T-helper 9 cell (primary cell): ENCODE data around the gene PPP2R2C.

Experiments used
- DNase-seq: peaks from one replicate; pipeline ENCODE4 v3.0.0-alpha.2; 2020

Gene PPP2R2C

DNA sequence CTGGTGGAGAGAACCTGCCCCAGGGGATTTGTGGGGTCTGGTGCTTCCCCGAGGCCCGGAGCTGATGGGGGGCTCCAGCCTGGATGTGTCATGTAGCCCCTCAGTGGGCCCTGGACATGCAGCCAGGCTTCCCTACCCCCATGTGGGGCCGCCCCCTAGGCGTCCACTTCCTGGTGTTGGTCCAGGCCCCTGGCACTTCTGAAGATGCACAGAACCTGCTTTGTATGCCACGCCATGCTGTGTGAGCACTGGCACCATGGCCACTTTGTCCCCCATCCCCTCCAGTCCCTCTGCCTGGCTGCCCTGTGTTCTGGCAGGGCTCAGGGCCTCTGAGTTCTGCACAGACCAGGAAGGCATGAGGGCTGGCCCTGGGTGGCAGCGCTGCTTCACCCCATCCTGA, 173.6 kb downstream of the PPP2R2C start:
- DNase-seq: no peak

DNA sequence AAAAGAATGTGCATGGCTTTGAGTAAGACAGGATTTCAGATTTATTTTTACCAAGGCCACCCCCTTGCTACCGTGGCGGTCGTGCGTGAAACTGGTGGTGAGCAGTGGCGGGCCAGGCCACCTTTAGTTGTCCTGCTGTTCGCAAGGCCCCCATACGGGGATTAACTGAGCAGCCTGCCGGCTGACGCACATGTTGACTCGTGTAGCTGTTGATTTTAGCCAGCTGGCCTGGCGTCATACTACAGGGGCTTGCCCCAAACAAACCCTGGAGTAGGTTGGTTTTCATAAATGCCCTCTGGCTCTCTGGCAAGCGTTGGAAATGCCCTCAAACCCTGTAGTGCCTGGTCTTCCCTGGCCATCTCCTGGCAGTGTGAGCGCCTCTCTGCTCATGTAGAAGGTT, 174.4 kb downstream of the PPP2R2C start:
- no peak for DNase-seq

DNA sequence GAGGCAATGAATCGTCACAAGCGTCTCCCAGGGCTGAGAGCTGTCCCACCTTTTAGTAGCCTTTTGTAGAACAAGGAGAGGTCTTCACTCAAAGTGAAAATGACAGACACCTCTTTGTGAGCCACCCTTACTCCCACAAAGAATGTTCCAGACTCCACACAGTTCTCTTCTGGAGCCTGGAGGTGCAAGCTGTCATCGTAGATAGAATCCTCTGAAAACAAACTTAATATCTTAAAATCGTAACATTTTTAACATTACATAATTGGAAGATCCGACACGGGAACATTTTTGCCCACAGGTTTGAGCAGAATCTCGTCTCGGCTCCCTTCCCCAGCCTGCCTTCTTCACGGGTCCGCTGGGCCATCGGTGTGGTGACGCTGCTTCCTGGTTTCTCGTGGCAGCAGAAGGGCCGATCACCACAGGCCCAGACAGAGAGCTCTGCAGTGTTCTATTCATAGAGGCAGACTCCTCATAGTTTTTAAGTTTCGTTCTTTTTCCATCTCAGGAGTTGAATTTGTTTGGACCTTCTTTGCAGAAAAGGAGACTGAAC, 175.1 kb downstream of the PPP2R2C start:
- no peak for DNase-seq

DNA sequence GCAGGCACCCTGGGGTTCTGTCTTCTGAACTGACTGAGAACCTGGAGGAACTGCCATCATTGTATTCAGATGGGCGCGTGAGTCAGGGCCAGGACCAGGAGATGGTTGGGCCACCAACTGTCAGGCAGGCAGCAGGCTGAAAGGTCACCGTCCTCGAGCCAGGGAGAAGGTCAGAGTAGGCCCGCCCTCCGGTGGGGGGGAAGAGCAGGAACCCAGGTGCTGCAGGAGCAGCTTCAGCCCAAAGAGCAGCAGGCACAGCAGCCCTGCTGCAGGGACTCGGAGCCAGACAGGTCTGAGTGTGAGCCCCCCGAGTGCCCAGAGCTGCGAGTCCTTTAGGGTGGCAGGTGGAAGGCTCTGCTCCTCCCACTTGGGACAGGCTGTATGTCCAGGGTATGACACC, 176.4 kb downstream of the PPP2R2C start:
- no peak for DNase-seq

DNA sequence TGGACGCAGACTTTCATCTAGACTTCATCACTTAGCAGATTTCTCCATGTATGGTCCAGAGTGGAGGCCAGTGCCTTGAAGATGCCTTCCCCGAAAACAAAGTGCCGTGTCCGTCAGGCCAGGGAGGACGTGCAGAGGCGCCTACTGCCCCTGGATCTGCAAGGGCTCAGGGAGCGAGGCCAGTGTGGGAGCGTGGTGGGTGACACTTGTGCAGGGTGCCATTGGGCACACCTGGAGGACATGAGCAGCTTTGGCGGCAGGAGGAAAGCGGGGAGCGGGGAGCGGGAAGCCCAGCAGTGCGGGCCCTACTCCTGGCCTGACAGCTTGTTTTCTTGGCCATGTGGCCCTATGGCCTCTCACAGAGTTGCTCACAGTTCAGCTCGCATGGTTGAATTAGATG, 176.9 kb downstream of the PPP2R2C start:
- no peak for DNase-seq

DNA sequence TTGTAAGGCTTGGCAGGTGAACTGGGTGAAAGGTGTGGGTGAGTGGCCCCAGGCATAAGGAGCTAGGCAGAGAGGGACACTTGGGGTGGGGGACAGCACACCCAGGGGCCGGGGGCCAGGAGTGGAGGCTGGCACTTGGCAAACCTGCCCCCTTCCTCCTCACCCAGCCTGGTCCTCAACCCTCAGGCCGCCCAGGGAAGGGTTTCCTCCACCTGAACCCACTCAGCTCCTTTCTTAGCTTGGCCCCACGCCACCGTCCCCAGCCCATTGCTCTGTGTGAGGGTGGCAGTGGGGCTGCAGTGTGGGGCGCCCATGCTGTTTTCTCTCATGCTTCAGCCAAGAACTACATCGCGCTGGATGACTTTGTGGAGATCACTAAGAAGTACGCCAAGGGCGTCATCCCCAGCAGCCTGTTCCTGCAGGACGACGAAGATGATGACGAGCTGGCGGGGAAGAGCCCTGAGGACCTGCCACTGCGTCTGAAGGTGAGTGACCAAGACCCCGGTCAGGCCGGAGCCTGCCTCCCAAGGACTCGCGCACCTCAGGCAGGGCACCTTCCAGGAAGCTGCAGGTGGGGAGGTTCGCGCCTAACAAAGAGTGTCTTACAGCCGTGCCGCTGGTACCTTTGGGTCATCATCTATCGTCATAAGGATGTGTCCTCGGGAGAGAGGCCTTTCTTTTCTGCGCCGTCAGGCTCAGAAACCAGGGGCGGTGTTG, 177.6 kb downstream of the PPP2R2C start:
- no peak for DNase-seq

DNA sequence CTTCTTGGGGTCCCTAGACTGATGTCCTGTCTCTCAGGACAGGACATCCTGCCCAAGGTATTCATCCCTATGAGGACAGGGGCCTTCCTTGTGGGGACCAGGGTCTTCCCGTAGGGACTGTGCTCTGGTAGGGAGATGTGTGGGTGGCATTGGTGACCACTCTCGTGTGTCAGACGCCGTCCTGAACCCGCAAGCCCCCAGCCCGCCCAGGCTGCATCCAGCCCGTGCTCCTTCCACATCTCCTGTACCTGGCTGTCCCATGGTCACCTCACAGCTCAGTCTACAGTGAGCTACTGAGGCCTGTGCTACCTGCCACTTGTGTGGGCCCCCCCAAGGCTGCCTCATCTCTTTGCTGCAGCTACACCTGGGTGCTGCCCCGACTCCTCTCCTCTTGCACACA, 178.8 kb downstream of the PPP2R2C start:
- DNase-seq: no peak

DNA sequence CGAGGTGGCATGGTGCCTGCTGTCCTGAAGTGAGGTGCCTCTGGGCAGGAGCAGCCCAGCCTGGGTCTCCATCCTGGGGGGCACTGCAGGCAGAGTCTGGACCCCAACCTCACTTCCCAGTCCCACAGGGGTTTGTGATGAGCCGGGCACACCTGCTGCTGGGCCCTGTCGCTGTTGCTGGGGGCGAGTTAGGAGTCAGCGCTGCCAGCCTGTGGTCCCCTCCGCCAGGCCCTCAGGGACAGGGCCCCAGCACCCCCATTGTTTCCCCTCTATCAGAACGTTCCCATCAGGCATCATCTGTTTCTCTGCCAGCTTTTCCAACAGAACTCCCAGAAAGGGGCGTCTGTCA, 179.3 kb downstream of the PPP2R2C start:
- DNase-seq: no peak

DNA sequence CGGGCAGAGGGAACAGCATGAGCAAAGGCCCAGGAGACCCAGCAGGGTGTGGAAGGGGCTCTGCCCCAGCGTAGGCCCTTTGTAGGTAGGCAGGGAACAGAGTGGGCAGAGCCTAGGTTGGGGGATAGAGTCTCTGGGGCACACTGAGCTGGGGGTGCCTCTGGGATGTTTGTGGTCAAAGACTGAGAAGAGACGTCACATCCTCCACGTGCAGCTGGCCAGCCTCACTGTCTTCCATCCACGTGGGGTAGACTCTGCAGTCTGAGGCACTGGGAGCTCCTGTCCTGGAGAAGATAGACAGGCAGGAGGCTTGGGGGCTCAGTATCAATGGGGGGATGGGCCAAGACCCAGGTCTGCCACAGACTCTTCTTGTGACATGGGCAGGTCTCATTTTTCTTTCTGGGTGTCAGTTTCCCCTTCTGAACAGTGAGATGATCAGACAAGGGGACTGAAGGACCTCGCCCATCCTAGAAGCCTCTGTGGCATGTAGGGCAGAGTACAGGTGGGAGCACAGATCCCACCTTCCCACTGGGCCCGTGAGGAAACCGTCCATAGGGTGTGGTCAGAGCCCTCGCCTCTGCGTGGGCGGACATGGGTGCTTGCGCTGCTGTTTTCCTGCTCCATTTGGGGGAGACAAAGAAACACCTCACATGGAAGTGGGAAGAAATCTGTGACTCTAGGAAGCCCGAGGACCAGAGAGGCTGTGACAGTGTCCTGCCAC, 179.9 kb downstream of the PPP2R2C start:
- no peak for DNase-seq

DNA sequence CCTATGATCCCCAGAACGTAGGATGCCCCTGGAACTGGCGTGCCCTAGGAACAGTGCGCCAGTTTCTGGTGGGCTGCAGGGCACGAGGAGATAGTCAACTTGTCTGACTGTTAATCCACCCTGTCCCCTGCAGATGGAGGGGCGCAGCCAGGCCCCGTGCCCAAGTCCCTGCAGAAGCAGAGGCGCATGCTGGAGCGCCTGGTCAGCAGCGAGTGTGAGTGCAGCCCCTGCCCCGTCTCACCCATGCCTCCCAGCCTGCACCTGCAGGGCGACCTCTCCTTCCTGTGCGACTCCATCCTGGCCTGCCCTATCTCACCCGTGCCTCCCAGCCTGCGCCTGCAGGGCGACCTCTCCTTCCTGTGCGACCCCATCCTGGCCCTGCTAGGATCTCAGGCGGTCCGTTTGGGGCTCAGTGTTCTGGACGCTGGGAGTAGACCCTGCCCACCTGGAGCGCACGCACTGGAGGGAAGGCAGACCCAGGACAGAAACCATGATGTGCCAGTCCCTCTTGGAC, 180.6 kb downstream of the PPP2R2C start:
- DNase-seq: no peak

DNA sequence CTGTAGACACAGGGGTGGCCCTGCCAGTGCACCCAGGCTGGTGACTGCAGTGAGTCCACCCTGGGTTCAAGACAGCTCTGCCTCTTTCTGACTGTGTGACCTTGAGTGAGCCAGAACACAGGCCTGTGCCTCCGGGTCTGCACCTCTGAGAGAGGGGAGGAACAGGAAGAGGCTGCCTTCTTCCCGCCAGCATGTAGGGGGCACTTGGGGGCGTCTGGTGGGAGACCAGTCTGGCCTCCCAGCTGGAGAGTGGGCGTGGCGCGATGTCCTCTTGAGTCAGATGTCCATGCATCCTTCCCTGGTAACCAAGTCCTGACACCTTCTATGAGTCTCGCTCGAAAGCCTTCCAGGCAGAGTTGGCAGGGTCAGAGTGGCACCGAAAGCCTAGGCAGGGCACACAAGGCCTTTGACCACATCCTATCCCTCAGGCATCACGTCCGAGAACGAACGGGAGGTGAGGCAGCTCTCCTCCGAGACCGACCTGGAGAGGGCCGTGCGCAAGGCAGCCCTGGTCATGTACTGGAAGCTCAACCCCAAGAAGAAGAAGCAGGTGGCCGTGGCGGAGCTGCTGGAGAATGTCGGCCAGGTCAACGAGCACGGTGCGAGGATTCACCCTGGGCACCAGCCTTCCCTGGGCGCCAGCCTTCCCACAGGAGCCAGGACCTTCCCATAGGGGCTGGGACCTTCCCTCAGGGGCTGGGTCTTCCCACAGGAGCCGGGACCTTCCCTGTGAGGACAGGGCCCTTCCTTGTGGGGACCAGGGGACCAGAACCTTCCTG, 181.5 kb downstream of the PPP2R2C start:
- DNase-seq: no peak

DNA sequence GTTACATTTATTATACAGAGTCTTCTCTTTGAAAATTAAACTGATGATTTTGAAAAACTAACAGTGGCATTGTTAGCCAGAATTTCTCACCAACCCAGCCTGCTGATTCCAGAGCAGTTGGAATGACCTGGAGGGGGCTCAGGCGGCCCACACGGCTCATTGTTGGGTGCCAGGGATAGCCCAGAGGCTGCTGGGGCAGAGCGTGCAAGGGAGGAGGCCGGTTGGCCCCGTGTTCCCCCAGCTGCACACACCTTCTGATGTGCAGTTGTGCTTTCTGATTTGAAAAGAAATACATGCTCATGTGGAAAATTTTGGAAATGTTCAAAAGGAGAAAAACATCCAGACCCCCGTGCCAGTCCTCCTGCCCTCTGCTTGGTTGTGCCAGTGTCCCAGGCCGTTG, 182.2 kb downstream of the PPP2R2C start:
- DNase-seq: no peak

DNA sequence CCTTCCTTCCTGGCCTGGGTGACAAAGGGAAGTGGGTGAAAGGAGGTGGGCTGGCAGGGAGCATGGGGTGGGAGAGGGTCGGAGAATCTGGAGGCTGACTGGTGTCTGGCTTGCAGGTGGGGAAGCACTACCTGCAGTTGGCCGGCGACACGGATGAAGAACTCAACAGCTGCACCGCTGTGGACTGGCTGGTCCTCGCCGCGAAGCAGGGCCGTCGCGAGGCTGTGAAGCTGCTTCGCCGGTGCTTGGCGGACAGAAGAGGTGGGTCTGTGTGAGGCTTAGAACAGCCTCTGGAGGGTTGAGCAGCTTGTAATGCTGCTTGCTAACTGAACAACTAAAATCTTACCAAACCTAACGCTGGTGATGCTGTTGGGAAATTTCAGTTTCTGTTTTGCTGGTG, 183.5 kb downstream of the PPP2R2C start:
- no peak for DNase-seq

DNA sequence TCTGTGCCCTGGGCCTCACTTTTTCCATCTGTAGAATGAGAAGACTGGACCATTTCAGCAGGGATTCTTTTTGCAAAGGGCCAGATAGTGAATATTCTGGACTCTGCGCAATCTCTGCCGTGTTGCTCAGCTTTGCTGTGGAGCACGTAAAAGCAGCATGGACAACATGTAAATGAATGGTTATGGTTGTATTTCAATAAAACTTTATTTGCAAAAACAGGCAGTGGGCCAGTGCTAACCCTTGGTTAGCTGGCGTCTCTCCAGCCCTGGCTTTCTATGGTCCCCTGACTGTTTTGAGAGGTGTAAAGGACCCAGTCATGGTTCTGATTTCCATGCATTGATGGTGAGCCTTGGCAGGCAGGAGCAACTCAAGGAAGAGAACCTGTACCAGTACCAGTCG, 184.1 kb downstream of the PPP2R2C start:
- DNase-seq: no peak

DNA sequence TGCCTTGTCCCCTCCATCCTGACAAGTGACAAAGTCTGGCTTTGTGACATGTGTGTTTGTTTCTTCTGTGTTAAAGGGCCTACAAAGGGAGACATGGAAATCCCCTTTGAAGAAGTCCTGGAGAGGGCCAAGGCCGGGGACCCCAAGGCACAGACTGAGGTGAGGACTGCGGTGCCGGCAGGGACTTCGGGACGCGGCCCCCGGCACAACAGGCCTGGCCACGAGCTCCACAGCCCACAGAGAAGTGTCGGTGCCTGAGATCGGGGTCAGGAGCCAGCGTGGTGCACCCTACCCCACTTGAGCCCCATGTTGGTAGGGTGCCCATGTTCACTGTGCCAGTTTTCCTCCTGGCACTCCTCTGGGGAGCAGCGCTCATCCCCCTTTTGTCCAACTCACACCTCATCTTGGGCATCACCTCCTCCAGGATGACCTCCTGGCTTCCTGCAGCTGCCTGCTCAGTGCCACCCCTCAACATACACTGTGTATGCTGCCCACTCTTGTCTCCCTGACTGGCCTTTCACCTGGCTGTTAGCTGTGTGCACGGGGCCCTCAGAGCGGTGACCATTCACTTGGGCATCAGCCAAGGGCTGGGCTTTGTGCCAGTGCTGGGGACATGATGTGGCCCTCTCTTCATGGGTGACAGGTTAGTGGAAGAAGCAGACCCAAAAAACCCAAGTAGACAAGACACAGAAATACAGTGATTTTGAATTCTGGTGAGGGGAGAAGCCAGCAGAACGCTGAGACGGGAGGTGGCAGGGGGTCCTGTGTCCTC, 185.2 kb downstream of the PPP2R2C start:
- DNase-seq: no peak

DNA sequence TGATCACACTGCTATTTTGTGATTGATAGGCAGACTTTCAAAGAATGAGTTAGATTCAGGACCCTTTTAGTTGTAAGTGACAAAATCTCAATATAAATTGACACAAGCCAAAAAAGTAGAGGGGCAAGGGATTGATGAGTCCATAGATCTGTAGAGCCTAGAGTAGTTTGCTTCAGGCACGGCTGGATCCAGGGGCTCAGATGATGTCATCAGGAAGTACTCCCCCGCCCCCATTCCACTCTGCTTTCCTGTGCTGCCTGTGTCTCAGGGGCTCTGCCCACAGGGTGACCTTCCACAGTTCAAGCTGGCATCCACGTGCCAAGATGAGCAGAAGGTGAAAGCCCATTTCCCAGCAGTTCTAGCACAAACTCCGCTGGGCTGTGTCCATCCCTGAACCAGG, 189.1 kb downstream of the PPP2R2C start:
- no peak for DNase-seq

DNA sequence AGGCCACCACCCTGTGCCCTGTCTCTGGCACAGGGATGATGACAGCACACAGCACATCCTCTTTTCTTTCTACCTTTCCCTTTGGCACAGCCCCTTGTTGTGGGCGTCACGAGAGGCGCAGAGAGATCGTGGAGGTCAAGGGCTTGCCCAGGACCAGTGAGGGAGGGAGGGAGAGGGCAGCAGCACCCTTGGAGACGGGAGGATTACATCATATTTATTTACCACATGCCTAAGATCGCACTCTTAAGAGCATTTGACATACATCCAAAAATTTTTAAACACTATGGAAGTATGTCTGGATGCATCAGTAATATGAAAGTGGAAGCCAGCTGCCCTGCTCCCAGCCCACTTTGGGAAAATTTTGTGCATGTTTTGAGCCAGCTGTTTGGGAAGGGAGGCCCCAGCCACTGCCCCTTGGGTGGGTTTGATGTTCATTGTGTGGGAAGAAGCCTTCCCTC, 190.1 kb downstream of the PPP2R2C start:
- no peak for DNase-seq

DNA sequence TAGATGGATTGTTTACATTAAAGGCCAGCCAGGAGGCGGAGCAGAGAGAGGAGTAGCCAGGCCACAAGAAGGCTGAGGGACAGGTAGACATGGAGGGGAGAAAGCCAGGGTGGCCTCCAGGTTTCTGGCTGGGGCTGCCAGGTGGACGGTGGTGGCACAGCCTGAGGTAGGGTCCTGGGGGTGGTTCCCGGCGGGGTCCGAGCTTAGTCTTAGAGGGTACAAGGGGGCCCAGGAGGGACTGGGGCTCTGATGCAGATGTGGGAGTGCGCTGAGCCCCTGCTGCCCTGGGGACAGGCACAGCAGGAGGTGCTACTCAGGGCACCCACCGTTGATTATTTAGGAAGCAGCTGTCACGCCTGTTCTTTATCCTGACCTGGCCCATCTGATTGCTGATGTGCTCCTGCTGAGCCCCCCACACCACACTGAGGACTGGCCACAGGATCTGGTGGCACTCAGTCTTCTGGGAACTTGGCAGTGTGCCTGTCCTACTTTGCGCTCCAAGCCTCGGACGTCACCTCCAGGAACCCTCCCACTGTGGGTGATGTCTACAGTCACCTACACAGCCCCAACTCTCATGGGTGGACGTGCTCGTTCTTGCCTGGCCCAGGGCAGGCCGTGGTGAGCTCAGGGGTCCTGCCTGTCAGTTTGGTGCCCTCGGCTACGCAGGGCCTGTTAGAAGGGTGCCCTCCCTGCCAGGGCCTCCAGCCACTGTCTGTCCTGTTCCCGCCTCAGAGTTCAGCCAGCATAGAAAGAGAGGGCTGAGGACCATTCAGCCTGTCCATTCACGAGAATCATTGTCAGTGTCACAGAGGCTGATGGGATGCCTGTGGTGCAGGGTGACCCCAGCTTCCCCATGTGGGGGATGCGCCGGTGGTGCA, 190.7 kb downstream of the PPP2R2C start:
- no peak for DNase-seq

DNA sequence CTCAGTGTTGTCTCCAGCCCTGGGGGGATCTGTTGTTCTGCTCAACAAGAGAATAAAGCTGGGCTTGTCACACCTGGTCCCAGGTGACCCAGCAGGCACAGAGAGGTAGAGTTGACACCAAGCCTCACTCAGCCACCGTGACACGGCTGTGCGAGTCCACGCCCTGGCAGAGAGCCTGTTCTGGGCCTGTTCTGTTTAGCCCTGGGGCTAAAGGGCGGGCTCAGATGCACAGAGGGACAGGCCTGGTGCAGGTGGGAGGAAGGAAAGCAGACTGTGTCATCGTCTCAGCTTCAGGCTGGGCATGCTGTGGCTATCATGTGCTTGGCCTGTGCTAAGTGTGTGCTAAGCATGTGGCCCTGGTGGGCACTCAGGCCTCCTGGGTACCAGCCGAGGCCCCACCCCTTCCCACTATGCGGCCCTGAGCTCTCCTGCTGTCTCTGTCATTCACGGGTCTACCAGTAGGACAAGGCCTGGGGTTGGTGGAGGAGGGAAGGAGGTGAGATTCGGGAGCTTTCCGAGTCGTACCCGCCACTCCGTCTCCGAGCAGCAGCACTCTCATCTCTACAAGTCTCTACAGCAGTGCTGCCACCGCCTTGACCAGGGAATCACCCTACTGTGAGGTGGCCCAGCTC, 191.9 kb downstream of the PPP2R2C start:
- DNase-seq: no peak

DNA sequence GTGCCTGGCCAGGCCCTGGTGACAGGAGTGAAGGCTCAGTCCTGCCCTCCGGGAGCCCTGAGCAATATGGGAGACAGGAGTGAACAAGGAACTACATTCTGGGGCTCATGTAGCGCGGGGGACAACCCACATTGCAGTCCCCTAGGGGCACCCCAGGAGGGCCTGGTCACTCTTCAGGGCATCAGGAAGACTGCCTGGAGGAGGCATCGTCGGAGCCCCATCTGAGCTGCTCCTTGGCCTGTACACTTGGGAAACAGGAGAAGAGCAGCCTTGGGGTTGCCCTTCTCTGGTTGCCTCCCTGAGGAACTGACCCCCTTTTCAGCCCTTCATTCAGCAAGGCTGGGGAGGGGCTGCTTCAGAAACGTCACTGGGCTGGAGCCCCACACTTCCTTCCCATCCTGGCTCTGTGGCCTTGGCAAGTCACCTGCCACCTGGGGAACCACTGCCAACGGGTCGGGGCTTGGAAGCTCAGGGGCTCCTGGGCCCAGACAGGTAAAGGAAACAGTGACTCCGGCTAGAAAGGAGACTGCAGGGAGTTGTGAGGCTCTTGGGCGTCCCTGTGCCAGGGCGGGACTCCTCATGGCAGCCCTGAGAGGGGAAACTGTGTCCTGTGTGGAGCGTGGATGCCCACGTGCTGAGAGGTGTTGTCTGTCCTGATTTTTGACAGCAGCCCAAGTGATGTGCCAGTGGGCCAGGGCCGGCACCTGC, 192.7 kb downstream of the PPP2R2C start:
- DNase-seq: no peak
